PFSK-1 (cell line): ENCODE results near the gene TRAFD1.

ENCODE experiments used
- FOXP2 ChIP-seq: optimal IDR thresholded peaks from 2 replicates; pipeline ENCODE3; 2011; ENCODE audit warnings: borderline replicate concordance, control low read depth, inconsistent platforms; ENCODE audit not compliant: insufficient read depth; ENCODE audit errors: extremely low read length, extremely low read depth
- POLR2AphosphoS5 ChIP-seq: IDR thresholded peaks from 2 replicates; pipeline ENCODE4 v1.6.1; 2012; ENCODE audit warnings: low read depth, mild to moderate bottlenecking, control low read depth, low read length, moderate library complexity
- SIN3A ChIP-seq: IDR thresholded peaks from 2 replicates; pipeline ENCODE4 v1.6.1; 2012; ENCODE audit warnings: mild to moderate bottlenecking, low read length, moderate library complexity, borderline replicate concordance; ENCODE audit not compliant: insufficient read depth
- TAF1 ChIP-seq: IDR thresholded peaks from 2 replicates; pipeline ENCODE4 v1.6.1; 2012; ENCODE audit warnings: low read length, control low read depth, borderline replicate concordance; ENCODE audit not compliant: insufficient read depth
- TF ChIP-seq, protein P1 (sequence below), 2 experiments: IDR thresholded peaks; 2 replicates each; pipeline versions ENCODE4 v1.6.1 to v1.8.0; 2011 to 2012; ENCODE audit warnings: low read depth in 2 of 2, low read length in 2 of 2, control low read depth in 1 of 2, inconsistent platforms in 1 of 2, mild to moderate bottlenecking in 1 of 2, moderate library complexity in 1 of 2; ENCODE audit not compliant: insufficient read depth in 1 of 2

DNA sequence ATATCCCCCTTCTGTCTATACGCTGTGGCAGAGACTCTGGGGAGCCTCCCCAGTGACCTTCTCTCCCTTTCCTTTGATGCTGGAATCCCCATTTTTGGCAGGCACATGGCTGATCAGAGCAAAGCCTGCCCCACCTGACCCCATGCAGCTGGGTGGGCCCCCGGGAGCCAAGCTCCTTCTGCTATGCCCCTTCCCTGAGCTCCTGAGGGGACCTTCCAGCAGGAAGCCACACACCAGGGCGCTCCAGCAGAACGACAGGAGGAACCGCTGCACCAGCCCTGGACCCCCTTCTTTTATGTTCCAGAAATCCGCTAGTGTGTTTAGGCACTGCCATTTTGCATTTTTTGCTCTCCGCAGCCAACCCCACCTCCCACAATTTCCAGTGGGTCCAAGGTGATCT is 44.6 kb downstream of the TRAFD1 start:
- TF ChIP-seq TAF1 (no peak), POLR2AphosphoS5 (no peak), SIN3A (no peak), FOXP2 (no peak)
- TF ChIP-seq, protein P1, sequence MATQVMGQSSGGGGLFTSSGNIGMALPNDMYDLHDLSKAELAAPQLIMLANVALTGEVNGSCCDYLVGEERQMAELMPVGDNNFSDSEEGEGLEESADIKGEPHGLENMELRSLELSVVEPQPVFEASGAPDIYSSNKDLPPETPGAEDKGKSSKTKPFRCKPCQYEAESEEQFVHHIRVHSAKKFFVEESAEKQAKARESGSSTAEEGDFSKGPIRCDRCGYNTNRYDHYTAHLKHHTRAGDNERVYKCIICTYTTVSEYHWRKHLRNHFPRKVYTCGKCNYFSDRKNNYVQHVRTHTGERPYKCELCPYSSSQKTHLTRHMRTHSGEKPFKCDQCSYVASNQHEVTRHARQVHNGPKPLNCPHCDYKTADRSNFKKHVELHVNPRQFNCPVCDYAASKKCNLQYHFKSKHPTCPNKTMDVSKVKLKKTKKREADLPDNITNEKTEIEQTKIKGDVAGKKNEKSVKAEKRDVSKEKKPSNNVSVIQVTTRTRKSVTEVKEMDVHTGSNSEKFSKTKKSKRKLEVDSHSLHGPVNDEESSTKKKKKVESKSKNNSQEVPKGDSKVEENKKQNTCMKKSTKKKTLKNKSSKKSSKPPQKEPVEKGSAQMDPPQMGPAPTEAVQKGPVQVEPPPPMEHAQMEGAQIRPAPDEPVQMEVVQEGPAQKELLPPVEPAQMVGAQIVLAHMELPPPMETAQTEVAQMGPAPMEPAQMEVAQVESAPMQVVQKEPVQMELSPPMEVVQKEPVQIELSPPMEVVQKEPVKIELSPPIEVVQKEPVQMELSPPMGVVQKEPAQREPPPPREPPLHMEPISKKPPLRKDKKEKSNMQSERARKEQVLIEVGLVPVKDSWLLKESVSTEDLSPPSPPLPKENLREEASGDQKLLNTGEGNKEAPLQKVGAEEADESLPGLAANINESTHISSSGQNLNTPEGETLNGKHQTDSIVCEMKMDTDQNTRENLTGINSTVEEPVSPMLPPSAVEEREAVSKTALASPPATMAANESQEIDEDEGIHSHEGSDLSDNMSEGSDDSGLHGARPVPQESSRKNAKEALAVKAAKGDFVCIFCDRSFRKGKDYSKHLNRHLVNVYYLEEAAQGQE (IDR thresholded peaks at IDR 0.05; ENCODE audit: insufficient read depth in 1 of 2, low read depth in 2 of 2, low read length in 2 of 2) = no peak
